GM19452 (cell line): ENCODE results near the gene HOXB8.

Experiments
- ATAC-seq: cut with Tn5 transposase; IDR thresholded peaks from one replicate; pipeline ENCODE4 v1.9.1; 2021; ENCODE audit not compliant: unreplicated experiment

Gene HOXB8

GRCh38 chr17:48596735-48597527 lies 18.2 kb downstream of the HOXB8 start:
- no peak for ATAC-seq

- ATAC-seq = no peak
These were observed 18.9 kb downstream of the HOXB8 start for GRCh38 chr17:48596000-48596734.

- ATAC-seq = no peak
These were observed 19.7 kb downstream of the HOXB8 start for GRCh38 chr17:48595278-48595999.

GRCh38 chr17:48594538-48595277 lies 20.4 kb downstream of the HOXB8 start:
- ATAC-seq = no peak

- no peak for ATAC-seq
These were observed 21.1 kb downstream of the HOXB8 start for GRCh38 chr17:48593840-48594537.

- ATAC-seq = no peak
These were observed 21.8 kb downstream of the HOXB8 start, which contains the start of gene HOXB5 for GRCh38 chr17:48593126-48593829. Gene HOXB5, minus strand, starts transcription at chr17:48593779. Its CDS starts 97 bp downstream, at chr17:48593682.

GRCh38 chr17:48592577-48592976 lies 22.5 kb downstream of the HOXB8 start:
- ATAC-seq = no peak

- ATAC-seq = no peak
These were observed 23.0 kb downstream of the HOXB8 start for GRCh38 chr17:48592057-48592514.

GRCh38 chr17:48591255-48592056 lies 23.6 kb downstream of the HOXB8 start:
- no peak for ATAC-seq

- ATAC-seq = no peak
These were observed 24.4 kb downstream of the HOXB8 start for GRCh38 chr17:48590607-48591161.

- ATAC-seq = no peak
These were observed 25.1 kb downstream of the HOXB8 start, which contains the start of gene HOXB3 for GRCh38 chr17:48589831-48590606. Gene HOXB3, minus strand, starts transcription at chr17:48590241. Its CDS starts 37,767 bp downstream, at chr17:48552474.

- ATAC-seq = no peak
These were observed 25.8 kb downstream of the HOXB8 start for GRCh38 chr17:48589060-48589830.

- no peak for ATAC-seq
These were observed 26.6 kb downstream of the HOXB8 start for GRCh38 chr17:48588528-48588927.

- ATAC-seq = no peak
These were observed 27.0 kb downstream of the HOXB8 start for GRCh38 chr17:48588074-48588415.

- no peak for ATAC-seq
These were observed 27.6 kb downstream of the HOXB8 start for GRCh38 chr17:48587276-48588073.
